Measurements from ENCODE around the gene APEX1.

The APEX1 gene
- 46.1 to 65.5 reads per million in 2 donors for total RNA-seq

DNA sequence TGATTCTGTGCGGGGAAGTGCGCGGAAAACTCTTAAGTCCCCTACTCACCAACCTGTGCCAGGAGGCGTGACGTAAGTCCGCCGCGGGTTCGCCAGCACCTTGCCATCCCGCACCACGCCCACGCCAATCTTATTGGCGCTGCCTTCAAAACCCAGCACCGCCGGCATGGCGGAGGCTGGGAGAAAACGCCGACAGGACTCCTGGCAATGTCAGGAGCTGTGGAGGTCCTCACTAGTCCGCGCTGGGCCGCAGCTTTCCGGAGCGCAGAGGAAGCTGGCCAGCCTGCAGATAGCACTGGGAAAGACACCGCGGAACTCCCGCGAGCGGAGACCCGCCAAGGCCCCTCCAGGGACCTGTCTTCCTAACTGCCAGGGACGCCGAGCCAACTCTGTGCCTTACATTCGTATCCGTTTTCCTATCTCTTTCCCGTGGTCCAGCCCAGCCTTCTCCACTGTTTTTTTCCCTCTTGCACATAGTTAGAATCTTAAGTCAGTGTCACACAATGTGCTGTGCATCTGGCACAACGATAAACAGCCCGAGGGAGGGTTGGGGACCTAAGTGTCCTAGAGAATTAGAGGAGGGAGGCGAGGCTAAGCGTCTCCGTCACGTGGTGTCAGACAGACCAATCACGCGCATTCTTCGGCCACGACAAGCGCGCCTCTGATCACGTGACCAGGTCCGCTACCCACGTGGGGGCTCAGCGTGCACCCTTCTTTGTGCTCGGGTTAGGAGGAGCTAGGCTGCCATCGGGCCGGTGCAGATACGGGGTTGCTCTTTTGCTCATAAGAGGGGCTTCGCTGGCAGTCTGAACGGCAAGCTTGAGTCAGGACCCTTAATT lies at the start of gene APEX1, which contains the start of gene OSGEP:
APEX1 (plus strand) TSS at position 711 of the 839 bp plus-strand sequence. CDS start 420 bp downstream, outside the sequence.
OSGEP (minus strand) TSS at position 297 of the 839 bp plus-strand sequence; CDS start at position 168, 129 bp downstream.
- peak; percentile 88 to 100 (median 95) for DNase-seq

DNA sequence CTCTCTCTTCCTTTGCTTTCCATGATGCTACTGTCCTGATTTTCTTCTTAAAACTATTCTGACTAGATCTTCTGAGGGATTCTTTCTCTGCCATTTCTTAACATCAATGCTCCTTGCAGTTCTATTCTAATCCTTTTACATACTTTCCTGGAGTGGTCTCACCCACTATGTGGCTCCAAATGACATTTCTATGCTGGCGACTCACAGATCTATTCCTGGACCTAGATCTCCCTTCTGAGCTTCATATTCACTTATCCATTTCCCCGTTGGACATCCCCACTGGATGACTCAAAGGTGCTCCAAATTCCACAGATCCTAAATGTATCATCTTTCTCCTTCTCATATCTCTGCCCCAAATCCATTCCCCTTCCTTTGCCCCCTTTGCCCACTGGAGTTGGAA lies 45.8 kb upstream of the APEX1 start:
- DNase-seq, result no peak

DNA sequence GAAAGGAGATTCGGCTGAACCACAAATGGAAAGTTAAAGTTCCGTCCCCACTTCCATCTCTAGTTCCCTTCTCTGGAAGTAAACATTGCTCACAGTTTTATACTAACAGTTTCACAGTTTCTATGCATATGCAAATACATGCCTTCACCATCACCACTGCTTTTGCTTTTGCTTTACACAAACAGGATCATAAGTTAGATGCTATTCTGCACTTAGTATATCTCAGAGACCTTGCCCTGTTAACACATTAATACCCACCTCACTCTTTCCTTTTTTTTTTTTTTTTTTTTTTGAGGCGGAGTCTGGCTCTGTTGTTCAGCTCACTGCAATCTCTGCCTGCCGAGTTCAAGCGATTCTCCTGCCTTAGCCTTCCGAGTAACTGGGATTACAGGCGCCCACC lies 42.6 kb upstream of the APEX1 start:
- peak in 2 of 5 experiments; percentile 34 to 58 for DNase-seq

- peak; percentile 46 to 82 (median 64) for DNase-seq
Measured at GRCh38 chr14:20412876-20413743, 41.9 kb upstream of the APEX1 start, which contains the start of gene TEP1. Gene TEP1, minus strand, starts transcription at chr14:20413501. Its CDS starts 5,062 bp downstream, at chr14:20408439.

GRCh38 chr14:20413744-20414082 lies 41.3 kb upstream of the APEX1 start:
- DNase-seq, result peak in 2 of 5 experiments; percentile 15 to 65

- peak in 2 of 5 experiments; percentile 33 to 71 for DNase-seq
Measured at GRCh38 chr14:20415782-20416206, 39.2 kb upstream of the APEX1 start.

- no peak for DNase-seq
Measured at GRCh38 chr14:20416223-20416622, 38.8 kb upstream of the APEX1 start.

DNA sequence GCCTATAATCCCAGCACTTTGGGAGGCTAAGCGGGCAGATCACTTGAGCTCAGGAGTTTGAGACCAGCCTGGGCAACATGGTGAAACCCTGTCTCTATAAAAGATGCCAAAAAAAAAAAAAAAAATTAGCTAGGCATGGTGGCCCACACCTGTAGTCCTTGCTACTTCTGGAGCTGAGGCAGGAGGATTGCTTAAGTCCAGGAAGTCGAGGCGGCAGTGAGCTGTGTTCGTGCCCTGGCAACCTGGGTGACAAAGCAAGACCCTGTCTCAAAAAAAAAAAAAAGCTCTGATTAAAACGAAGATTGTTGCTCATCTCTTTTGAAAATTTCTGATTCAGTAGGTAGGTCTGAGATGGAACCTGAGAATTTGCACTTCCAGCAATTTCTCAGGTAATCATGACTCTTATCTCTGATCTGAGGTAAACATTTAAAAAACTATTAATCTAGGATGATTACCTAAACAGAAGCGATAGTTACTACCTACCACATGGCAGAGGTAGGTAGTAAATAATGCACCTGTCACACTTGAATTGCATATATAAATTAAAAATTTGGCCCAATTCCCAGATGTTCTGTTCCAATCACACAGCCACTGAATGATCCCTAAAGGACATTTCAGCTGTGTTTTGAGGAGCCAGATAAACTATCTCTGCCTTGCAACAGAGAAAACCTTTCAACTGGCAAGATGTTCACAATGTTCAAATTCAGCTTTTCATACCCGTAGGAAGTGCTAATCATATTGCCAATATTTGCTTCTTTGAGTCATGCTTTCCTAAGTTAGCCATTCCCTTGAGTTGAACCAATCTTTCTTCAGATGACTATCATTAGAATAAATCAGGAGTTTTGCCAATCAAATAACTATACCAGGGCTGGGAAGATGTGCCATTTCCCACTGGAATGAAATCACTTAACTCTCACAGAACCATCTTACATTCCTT lies 37.5 kb upstream of the APEX1 start:
- DNase-seq, result no peak

GRCh38 chr14:20418501-20418909 lies 36.5 kb upstream of the APEX1 start:
- DNase-seq, result no peak

- no peak for DNase-seq
Measured at GRCh38 chr14:20419419-20419818, 35.6 kb upstream of the APEX1 start.

DNA sequence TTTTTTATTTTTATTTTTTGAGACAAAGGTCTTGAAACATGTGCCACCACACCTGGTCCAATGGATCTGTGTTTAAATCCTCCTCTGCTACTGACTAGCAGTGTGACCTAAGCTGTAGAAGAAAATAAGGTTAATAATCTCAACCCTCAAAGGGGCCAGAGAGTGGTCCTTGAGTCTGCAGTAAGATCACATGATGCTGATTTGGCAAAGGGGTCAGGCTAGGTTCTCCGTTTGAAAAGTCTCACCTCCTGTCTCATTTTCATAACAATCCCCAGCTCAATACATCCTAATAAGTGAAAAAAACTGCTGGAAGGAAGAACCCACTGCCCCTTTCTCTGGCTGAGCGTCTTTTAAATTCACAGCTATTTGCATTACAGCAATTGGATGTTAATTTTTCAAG lies 33.8 kb upstream of the APEX1 start:
- DNase-seq, result no peak

DNA sequence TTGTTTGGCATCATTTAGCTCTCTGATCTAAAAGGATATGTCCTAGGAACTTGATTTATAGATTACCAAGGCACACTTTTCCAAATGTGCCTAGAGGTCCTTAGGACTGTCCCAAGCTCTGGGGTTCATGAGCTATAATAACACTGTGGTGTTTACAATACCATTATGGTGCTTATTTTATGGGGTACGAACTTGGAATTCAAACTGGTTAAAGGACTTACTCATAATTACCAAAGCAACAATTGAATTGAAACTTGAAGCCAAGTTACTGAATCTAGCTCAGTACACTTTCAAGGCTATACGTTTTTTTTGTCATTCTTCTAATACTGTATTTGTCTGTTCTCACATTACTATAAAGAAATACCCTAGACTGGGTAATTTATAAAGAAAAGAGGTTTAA lies 32.1 kb upstream of the APEX1 start:
- DNase-seq, result no peak

GRCh38 chr14:20424851-20425250 lies 30.2 kb upstream of the APEX1 start:
- no peak for DNase-seq

GRCh38 chr14:20427231-20428009 lies 27.6 kb upstream of the APEX1 start:
- peak in 1 of 5 experiments; percentile 54 for DNase-seq

DNA sequence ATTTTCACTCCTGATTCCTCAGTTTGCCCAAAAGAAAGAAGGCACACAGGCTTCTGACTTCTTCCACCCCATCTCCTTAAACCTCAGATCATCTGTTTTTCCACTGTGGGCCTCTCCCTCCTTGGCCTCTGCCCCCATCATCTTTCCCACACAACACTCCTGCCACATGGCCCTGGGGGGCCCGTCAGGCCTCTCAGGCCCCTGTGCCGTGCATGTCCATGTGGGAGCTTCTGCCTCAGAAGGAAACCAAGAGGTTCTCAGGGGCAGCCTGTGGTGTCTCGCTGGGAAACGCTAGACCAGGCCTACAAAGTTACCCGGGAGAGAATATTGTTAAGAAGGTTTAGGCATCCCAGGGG lies 27.0 kb upstream of the APEX1 start:
- no peak for DNase-seq

DNA sequence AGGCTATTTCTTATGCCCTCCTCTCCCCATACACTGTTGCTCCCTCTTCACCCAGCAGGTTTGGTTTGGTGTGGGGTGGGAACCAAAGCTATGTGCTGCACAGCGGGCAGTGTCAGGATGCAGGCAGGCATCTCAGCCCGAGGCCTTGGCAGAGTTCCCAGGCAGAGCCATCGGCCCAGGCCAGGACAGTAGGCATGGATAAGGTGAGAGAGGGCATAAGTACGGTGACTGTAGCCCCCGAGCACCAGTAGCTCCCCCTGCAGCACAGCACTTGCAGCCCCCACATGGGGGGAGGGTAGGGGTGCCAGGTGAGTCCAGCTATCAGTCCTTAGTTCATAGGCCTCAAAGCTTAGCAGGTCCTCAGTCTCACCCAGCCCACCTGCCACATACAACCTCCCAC lies 26.2 kb upstream of the APEX1 start:
- no peak for DNase-seq

DNA sequence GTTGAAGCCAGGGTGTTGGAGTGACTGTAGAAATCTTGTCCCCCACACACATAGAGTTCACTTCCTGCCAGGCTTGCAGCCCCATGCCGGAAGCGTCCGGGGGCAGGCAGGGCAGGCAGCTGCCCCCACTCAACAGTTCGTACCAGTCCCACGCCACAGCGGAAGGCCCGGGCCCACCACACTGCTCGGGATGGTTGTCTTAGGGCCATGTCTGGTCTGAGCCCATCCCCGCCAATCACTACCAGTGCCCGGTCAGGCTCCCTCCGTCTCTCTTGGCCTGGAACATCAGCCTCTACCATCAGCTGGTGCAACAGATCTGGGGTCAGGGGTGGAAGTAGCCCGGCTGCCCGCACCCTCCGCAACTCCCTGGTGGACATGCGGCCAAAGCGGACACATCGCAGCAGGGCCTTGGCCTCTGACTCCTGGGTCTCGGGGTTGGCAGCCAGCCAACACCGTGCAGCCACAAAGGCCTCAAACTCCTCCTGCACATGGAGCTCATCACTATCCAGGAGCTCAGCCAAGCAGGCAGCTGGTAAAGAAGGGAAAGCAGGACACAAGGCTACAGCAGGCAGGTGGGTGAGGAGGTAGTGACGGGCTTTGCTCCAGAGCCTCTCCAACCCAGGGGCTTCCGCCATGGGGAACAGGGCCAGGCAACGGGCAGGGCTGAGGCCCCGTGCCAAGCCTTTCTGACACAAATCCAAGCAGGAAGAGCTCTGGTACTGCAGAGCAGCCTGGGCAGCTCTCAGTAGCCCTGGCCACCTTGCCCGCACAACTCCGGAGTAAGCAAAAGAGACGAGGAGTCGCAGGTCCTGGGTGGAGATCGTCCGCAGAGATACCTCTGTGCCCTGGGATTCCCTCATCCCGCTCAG lies 25.0 kb upstream of the APEX1 start:
- no peak for DNase-seq

DNA sequence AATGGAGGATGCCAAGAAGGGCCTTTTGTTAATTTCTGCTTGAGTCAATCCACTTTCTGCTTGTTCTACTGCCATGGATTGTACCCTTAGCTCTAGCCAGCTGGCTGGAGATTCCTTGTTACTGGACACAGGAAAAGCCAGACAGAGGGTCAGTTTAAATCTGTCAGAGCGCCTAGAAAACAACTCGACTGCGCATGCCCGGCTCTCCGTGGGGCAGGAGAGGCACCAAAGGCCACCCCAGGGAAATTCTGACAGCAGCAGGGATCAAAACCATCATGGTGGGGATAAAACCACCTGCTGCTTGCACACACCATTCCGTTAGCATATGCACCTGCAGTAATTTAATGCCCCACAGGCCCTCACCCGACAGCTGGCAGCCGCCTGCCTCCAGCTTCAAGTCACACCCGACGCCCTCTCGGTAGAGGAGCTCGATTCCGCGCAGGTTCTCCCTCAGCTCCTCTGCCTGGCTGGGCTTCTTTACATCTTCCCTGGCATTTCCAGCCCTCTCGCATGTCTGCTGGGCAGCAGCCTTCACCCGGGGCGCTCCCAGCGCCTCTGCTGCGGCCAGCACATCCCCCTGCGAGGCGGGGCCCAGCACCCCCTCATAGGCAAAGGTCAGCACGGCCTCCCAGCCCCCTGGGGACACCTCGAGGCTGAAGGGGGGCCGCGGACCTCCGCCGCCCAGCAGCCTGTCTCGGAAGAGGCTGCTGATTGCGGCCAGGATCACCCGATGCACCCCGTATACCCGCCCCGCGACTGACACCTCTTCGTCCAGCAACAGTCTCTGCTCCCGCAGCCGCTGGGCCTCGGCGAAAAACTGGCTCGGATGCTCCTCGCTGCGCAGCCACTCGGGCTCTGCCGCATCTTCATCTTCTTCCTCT lies 20.1 kb upstream of the APEX1 start:
- no peak for DNase-seq
